HG02840 (cell line): Measurements from ENCODE around the gene ADCY2.

Experiments used
- ATAC-seq: cut with Tn5 transposase; IDR thresholded peaks from one replicate; pipeline ENCODE4 v1.9.1; 2021; ENCODE audit warnings: mild to moderate bottlenecking, moderate library complexity, moderate number of reproducible peaks; ENCODE audit not compliant: unreplicated experiment, low FRiP score

The ADCY2 gene

GRCh38 chr5:7577381-7577780 lies 181.4 kb downstream of the ADCY2 start:
- no peak for ATAC-seq

- ATAC-seq = no peak
Observed at GRCh38 chr5:7578071-7578470, 182.1 kb downstream of the ADCY2 start.

- no peak for ATAC-seq
Observed at GRCh38 chr5:7584749-7585148, 188.8 kb downstream of the ADCY2 start.

- no peak for ATAC-seq
Observed at GRCh38 chr5:7585807-7586206, 189.9 kb downstream of the ADCY2 start.

- ATAC-seq = no peak
Observed at GRCh38 chr5:7586480-7586879, 190.5 kb downstream of the ADCY2 start.

- no peak for ATAC-seq
Observed at GRCh38 chr5:7589800-7590199, 193.9 kb downstream of the ADCY2 start.

GRCh38 chr5:7592910-7593309 lies 197.0 kb downstream of the ADCY2 start:
- no peak for ATAC-seq

GRCh38 chr5:7597059-7597642 lies 201.2 kb downstream of the ADCY2 start:
- ATAC-seq = no peak

- ATAC-seq = no peak
Observed at GRCh38 chr5:7606840-7607465, 211.0 kb downstream of the ADCY2 start.

- no peak for ATAC-seq
Observed at GRCh38 chr5:7608772-7609171, 212.8 kb downstream of the ADCY2 start.

GRCh38 chr5:7609726-7610125 lies 213.8 kb downstream of the ADCY2 start:
- ATAC-seq = no peak

- ATAC-seq = no peak
Observed at GRCh38 chr5:7610531-7611177, 214.7 kb downstream of the ADCY2 start.

GRCh38 chr5:7611518-7611917 lies 215.6 kb downstream of the ADCY2 start:
- ATAC-seq = no peak

GRCh38 chr5:7615566-7616061 lies 219.7 kb downstream of the ADCY2 start:
- no peak for ATAC-seq

- no peak for ATAC-seq
Observed at GRCh38 chr5:7616897-7617296, 221.0 kb downstream of the ADCY2 start.

GRCh38 chr5:7622498-7622897 lies 226.6 kb downstream of the ADCY2 start:
- ATAC-seq = no peak

GRCh38 chr5:7625740-7626139 lies 229.8 kb downstream of the ADCY2 start:
- no peak for ATAC-seq

GRCh38 chr5:7628248-7628647 lies 232.3 kb downstream of the ADCY2 start:
- no peak for ATAC-seq

GRCh38 chr5:7628820-7629219 lies 232.9 kb downstream of the ADCY2 start:
- ATAC-seq = no peak

- no peak for ATAC-seq
Observed at GRCh38 chr5:7629561-7629960, 233.6 kb downstream of the ADCY2 start.

- no peak for ATAC-seq
Observed at GRCh38 chr5:7634837-7635236, 238.9 kb downstream of the ADCY2 start.

- no peak for ATAC-seq
Observed at GRCh38 chr5:7638456-7638855, 242.5 kb downstream of the ADCY2 start.
